Neural cell (in vitro differentiated cells): Measurements from ENCODE around the gene FAM53B. TPM values are rescaled to one million over a fixed set of nuclear protein-coding genes. Genes with fewer than 3 reads are reported as not detected.

Source experiments
- H2AFZ ChIP-seq: fragments of 200-600, 300-800 bp; sonication (generic), shearing (Covaris generic); 2 replicates; pipeline ENCODE4 v1.6.0; 2014; ENCODE audit warnings: low read depth, mild to moderate bottlenecking, antibody characterized with exemption, low read length, moderate library complexity
- H3F3A ChIP-seq: fragments of 200-600 bp; shearing (Covaris generic); 2 replicates; pipeline ENCODE4 v1.6.1; 2016; ENCODE audit warnings: mild to moderate bottlenecking, moderate library complexity, mixed read lengths, antibody characterized with exemption, low read length; ENCODE audit not compliant: insufficient read depth, poor library complexity, severe bottlenecking
- H3K27ac ChIP-seq: fragments of 200-600, 300-800 bp; sonication (generic), shearing (Covaris generic); 2 replicates; pipeline ENCODE4 v1.5.1; 2014; ENCODE audit warnings: mild to moderate bottlenecking, low read length, moderate library complexity
- H3K27me3 ChIP-seq: fragments of 300-800, 200-600 bp; sonication (generic), shearing (Covaris generic); 2 replicates; pipeline ENCODE4 v1.6.0; 2014; ENCODE audit warnings: mild to moderate bottlenecking, low read depth, low read length, moderate library complexity; ENCODE audit not compliant: insufficient read depth
- H3K36me3 ChIP-seq: fragments of 300-800, 200-600 bp; sonication (generic), shearing (Covaris generic); 2 replicates; pipeline ENCODE4 v1.5.1; 2014; ENCODE audit warnings: mild to moderate bottlenecking, antibody characterized with exemption, low read length, moderate library complexity; ENCODE audit not compliant: insufficient read depth
- H3K4me2 ChIP-seq: fragments of 300-800, 200-600 bp; sonication (generic), shearing (Covaris generic); 2 replicates; pipeline ENCODE4 v1.6.0; 2014; ENCODE audit warnings: mild to moderate bottlenecking, low read length
- H3K4me3 ChIP-seq: fragments of 300-800, 200-600 bp; sonication (generic), shearing (Covaris generic); 2 replicates; pipeline ENCODE4 v1.5.1; 2014; ENCODE audit warnings: mild to moderate bottlenecking, low read length, moderate library complexity
- H3K79me2 ChIP-seq: fragments of 200-600 bp; shearing (Covaris generic); replicated peaks from 2 replicates; pipeline ENCODE4 v1.6.0; 2014; ENCODE audit warnings: mild to moderate bottlenecking, low read length, moderate library complexity; ENCODE audit not compliant: insufficient read depth
- H3K9ac ChIP-seq: fragments of 300-800, 200-600 bp; sonication (generic), shearing (Covaris generic); 2 replicates; pipeline ENCODE4 v1.6.1; 2016; ENCODE audit warnings: mild to moderate bottlenecking, low read length, mixed read lengths
- H3K9me2 ChIP-seq: fragments of 200-600 bp; shearing (Covaris generic); 2 replicates; pipeline ENCODE4 v1.6.1; 2016; ENCODE audit warnings: mild to moderate bottlenecking, low read length, mixed read lengths; ENCODE audit not compliant: insufficient read depth
- H3K9me3 ChIP-seq: fragments of 200-600, 300-800 bp; sonication (generic), shearing (Covaris generic); 2 replicates; pipeline ENCODE4 v1.6.1; 2016; ENCODE audit warnings: mild to moderate bottlenecking, mixed run types, low read length, moderate library complexity, mixed read lengths
- H4K20me1 ChIP-seq: fragments of 200-600 bp; shearing (Covaris generic); 2 replicates; pipeline ENCODE4 v1.6.1; 2016; ENCODE audit warnings: mild to moderate bottlenecking, mixed run types; ENCODE audit not compliant: insufficient read depth
- CTCF ChIP-seq: fragments of 450-650 bp; IDR thresholded peaks from 2 replicates; pipeline ENCODE4 v1.5.1; 2014; ENCODE audit warnings: antibody characterized with exemption, mild to moderate bottlenecking, moderate library complexity; ENCODE audit not compliant: poor library complexity, severe bottlenecking
- EP300 ChIP-seq: fragments of 450-650 bp; conservative IDR thresholded peaks from 2 replicates; pipeline ENCODE4 v1.6.1; 2014; ENCODE audit warnings: antibody characterized with exemption, mild to moderate bottlenecking, moderate library complexity; ENCODE audit not compliant: poor library complexity, severe bottlenecking
- EZH2 ChIP-seq: fragments of 200-600, 300-800 bp; shearing (Covaris generic), sonication (generic); IDR thresholded peaks from 2 replicates; pipeline ENCODE4 v1.6.1; 2014; ENCODE audit warnings: antibody characterized with exemption, low read length, borderline replicate concordance, mild to moderate bottlenecking; ENCODE audit not compliant: insufficient read depth, poor library complexity, severe bottlenecking
- MXI1 ChIP-seq: fragments of 450-650 bp; conservative IDR thresholded peaks from 2 replicates; pipeline ENCODE4 v1.6.1; 2014; ENCODE audit warnings: antibody characterized with exemption, mild to moderate bottlenecking; ENCODE audit not compliant: poor library complexity, severe bottlenecking
- POLR2AphosphoS5 ChIP-seq: IDR thresholded peaks from 2 replicates; pipeline ENCODE4 v1.6.1; 2012
- RAD21 ChIP-seq: fragments of 450-650 bp; conservative IDR thresholded peaks from 2 replicates; pipeline ENCODE4 v1.6.1; 2014; ENCODE audit warnings: antibody characterized with exemption, mild to moderate bottlenecking, moderate library complexity
- REST ChIP-seq: IDR thresholded peaks from 2 replicates; pipeline ENCODE4 v1.6.1; 2012; ENCODE audit warnings: borderline replicate concordance
- SMC3 ChIP-seq: fragments of 450-650 bp; conservative IDR thresholded peaks from 2 replicates; pipeline ENCODE4 v1.6.1; 2014; ENCODE audit warnings: antibody characterized with exemption, mild to moderate bottlenecking, moderate library complexity; ENCODE audit not compliant: poor library complexity
- TAF1 ChIP-seq: IDR thresholded peaks from 2 replicates; pipeline ENCODE4 v1.6.1; 2012; ENCODE audit warnings: low read depth
- polyA plus RNA-seq: library from polyadenylated mRNA; depleted of rRNA; stranded (reverse); fragments of >200 nt; gene quantifications from 2 replicates; pipeline ENCODE4 v1.2.3, GENCODE V29; 2014

Gene FAM53B
- polyA plus RNA-seq, 1 donor from 2014 or later = 21.8 TPM

DNA sequence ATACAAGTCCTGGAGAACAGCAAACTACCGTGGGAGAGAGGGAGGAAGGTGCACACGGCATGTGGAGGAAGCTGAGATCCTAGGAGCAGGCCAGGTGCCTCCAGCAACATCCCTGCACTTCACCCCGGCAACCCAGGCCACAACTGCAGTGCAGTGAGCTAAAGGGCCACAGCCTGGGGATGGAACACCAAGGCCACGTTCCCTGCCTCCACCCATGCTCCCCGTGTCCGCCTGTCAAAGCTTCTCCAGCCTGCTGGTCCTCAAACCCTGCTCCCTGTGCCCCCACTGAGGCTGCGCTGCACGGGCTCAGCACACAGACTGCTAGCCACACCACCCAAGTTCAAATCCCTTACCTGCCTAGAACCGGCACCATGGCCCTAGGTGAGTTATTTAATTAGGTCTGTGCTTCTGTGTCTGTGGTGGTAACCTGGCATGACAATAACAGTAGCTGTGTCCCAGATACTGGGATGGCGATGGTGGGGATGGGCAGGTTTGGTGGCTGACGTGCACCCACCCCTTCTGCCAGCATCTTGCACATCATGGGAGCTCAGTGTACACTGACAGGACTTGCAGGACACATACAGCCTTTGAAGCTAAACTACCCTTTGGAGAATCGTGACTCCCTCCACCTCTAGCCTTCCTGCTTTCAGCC, 85.5 kb downstream of the FAM53B start:
- Histone ChIP-seq H3K79me2 (no peaks in the 10 kb centered on the region), H3F3A (no peaks in the 10 kb centered on the region), H3K36me3 (peaks cover 6% of the 10 kb centered on the region), H3K27ac (no peak overlapping the region), H3K4me2 (no peak overlapping the region), H3K4me3 (no peak overlapping the region), H4K20me1 (no peaks in the 10 kb centered on the region), H3K27me3 (no peaks in the 10 kb centered on the region), H3K9ac (no peak overlapping the region), H3K9me3 (no peaks in the 10 kb centered on the region), H3K9me2 (no peaks in the 10 kb centered on the region), H2AFZ (no peak overlapping the region)
- no peak for TF ChIP-seq SMC3

DNA sequence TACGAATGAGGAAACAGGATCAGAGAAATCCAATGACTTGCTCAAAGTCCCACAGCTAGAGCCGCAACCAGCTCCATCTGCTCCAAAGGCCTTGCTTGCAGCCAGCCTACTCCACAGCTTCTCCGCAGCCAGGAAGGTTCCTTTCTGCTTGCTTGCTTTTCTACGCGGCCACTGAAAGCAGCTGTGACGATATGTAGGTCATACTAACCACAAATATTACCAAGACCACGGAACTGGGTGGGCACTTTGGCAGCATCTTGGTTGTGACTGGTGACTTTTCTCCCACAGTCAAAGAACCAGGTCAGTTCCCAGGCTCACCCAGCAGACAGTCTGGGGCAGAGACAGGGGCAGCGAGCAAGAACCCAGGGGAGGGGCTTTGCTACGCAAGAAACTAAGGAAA, 86.4 kb downstream of the FAM53B start:
- H3K9ac ChIP-seq = no peak overlapping the region
- no peaks in the 10 kb centered on the region for H3K9me3 ChIP-seq
- peaks cover 6% of the 10 kb centered on the region for H3K36me3 ChIP-seq
- H3K4me3 ChIP-seq = no peak overlapping the region
- TF ChIP-seq CTCF (no peak), RAD21 (no peak), EP300 (no peak), POLR2AphosphoS5 (no peak), MXI1 (no peak), SMC3 (no peak), EZH2 (no peak), REST (no peak), TAF1 (no peak)
- H3K79me2 ChIP-seq = no peaks in the 10 kb centered on the region
- no peak overlapping the region for H3K27ac ChIP-seq
- H4K20me1 ChIP-seq = no peaks in the 10 kb centered on the region
- no peaks in the 10 kb centered on the region for H3F3A ChIP-seq
- H3K9me2 ChIP-seq = no peaks in the 10 kb centered on the region
- no peak overlapping the region for H2AFZ ChIP-seq
- no peak overlapping the region for H3K4me2 ChIP-seq
- no peaks in the 10 kb centered on the region for H3K27me3 ChIP-seq
